ENCODE measurements around the gene HOXD9. TPM values are rescaled to one million over a fixed set of nuclear protein-coding genes. Genes with fewer than 3 reads are reported as not detected.

The HOXD9 gene
- total and polyA plus RNA-seq, 2 of the 8 experiments (the other 6 are each of a cell fraction or from before 2014, with no cell fraction given) = not detected

- TF ChIP-seq EGR1 (IDR thresholded peaks at IDR 0.05; ENCODE audit: borderline replicate concordance, low read depth, low read length) = 0 out of 2 replicates have a peak, but pooled peaks have one; percentile 18
- TF ChIP-seq KDM1A (IDR thresholded peaks at IDR 0.05; ENCODE audit: borderline replicate concordance, low read length) = no peak
- TF ChIP-seq RFX5 (IDR thresholded peaks at IDR 0.05; ENCODE audit: borderline replicate concordance, low read depth, low read length) = no peak
- TF ChIP-seq JUND (IDR thresholded peaks at IDR 0.05; ENCODE audit: low read length) = no peak
- no peak for TF ChIP-seq ZNF274 (IDR thresholded peaks at IDR 0.05; ENCODE audit: borderline replicate concordance, extremely low read depth, low read length)
- no peak for TF ChIP-seq HDAC2 (IDR thresholded peaks at IDR 0.05; ENCODE audit: borderline replicate concordance in 1 of 2, low read depth in 2 of 2, low read length in 2 of 2)
- no peak for TF ChIP-seq TAF7 (optimal IDR thresholded peaks at IDR 0.05; ENCODE audit: borderline replicate concordance, low read depth, low read length)
- TF ChIP-seq SP4 (IDR thresholded peaks at IDR 0.05; ENCODE audit: low read length) = no peak
- no peak for TF ChIP-seq POU5F1 (IDR thresholded peaks at IDR 0.05; ENCODE audit: low read depth, low read length)
- no peak for TF ChIP-seq USF2 (IDR thresholded peaks at IDR 0.05; ENCODE audit: low read length)
- no peak for TF ChIP-seq TEAD4 (IDR thresholded peaks at IDR 0.05; ENCODE audit: low read depth, low read length)
- no peak for TF ChIP-seq ASH2L (IDR thresholded peaks at IDR 0.05; ENCODE audit: low read length)
- TF ChIP-seq SP2 (IDR thresholded peaks at IDR 0.05; ENCODE audit: low read length) = no peak
- TF ChIP-seq SUZ12 (IDR thresholded peaks at IDR 0.05; ENCODE audit: low read length) = peak; percentile 83
- no peak for TF ChIP-seq SAP30 (IDR thresholded peaks at IDR 0.05; ENCODE audit: insufficient read depth, insufficient replicate concordance, low read length)
- TF ChIP-seq FOSL1 (IDR thresholded peaks at IDR 0.05; ENCODE audit: insufficient read depth, low read depth, low read length) = no peak
- no peak for TF ChIP-seq GABPA (IDR thresholded peaks at IDR 0.05; ENCODE audit: borderline replicate concordance, insufficient read depth, low read length)
- no peak for TF ChIP-seq NANOG (IDR thresholded peaks at IDR 0.05; ENCODE audit: insufficient read depth, low read depth, low read length, poor library complexity, severe bottlenecking)
- TF ChIP-seq GTF2F1 (IDR thresholded peaks at IDR 0.05; ENCODE audit: borderline replicate concordance, low read depth, low read length) = no peak
- TF ChIP-seq PHF8 (conservative IDR thresholded peaks at IDR 0.05; ENCODE audit: low read depth, low read length) = no peak
- no peak for TF ChIP-seq BACH1 (IDR thresholded peaks at IDR 0.05; ENCODE audit: low read length)
- no peak for TF ChIP-seq CREB1 (IDR thresholded peaks at IDR 0.05)
Measured at GRCh38 chr2:176165370-176166050, 43.0 kb downstream of the HOXD9 start (continued).
